ENCODE results near the gene LRRC72. TPM values are rescaled to one million over a fixed set of nuclear protein-coding genes. Genes with fewer than 3 reads are reported as not detected.
"Not testable (repeated sequence)": the region's sequence is repeated elsewhere in the genome, so short reads cannot be mapped to it uniquely, and the experiment has no call there.

LRRC72 gene
- total RNA-seq, 1 experiment from 2014 or later, result not detected

DNA sequence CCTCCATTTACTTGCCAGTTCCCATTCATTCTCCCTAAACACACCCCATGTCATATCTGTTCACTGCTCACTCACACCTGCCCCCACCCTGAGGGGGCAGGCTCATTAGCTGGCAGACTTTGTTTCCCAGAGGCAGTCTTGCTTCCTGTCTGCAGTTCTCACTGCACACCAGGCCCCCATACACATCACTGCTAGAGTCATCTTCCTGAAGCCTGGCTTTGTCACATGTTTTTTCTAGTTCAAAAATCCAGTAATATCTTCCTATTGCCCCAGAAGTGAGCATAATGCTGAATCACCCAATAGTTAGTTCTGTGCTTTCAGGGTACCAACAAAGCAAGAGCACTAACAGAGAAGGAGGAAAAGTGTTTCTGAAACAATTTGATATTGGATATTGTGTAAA, 1.9 kb downstream of the LRRC72 start:
- no peak for DNase-seq (ENCODE audit: low read depth)

DNA sequence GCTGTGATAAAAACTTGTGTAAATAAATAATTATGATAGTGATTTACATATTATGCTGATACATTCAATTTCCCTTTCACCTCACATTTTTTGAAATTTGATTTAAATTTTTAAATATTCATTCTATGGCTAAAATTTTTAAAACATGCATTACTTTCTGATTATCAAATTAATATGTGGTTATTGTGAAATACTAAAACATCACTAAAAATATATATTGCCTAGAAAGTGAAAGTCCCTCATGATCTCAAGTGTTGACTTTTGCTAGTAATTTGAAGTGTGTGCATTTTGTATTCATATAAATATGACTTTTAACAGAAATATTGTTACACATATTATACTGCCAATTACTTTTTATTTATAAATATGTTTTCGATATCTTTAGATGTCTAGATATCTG, 3.1 kb downstream of the LRRC72 start:
- DNase-seq (ENCODE audit: low read depth), result no peak

GRCh38 chr7:16531707-16532106, 5.1 kb downstream of the LRRC72 start:
- no peak for DNase-seq (ENCODE audit: low read depth)

GRCh38 chr7:16532272-16532671, 5.6 kb downstream of the LRRC72 start:
- DNase-seq (ENCODE audit: low read depth), result no peak

GRCh38 chr7:16535500-16535899, 8.9 kb downstream of the LRRC72 start:
- DNase-seq (ENCODE audit: low read depth), result no peak

DNA sequence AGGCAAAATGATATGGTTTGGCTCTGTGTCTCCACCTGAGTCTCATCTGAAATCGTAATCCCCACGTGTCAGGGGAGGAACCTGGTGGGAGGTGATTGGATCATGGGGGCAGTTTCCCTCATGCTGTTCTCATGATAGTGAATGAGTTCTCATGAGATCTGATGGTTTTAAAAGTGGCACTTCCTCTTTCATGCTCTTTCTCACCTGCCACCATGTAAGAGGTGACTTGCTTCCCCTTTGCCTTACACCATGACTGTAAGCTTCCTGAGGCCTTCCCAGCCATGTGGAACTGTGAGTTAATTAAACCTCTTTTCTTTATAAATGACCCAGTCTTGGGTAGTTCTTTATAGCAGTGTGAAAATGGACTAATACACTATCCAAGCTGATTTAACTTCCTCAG, 13.9 kb downstream of the LRRC72 start:
- DNase-seq (ENCODE audit: low read depth), result not testable (repeated sequence)

DNA sequence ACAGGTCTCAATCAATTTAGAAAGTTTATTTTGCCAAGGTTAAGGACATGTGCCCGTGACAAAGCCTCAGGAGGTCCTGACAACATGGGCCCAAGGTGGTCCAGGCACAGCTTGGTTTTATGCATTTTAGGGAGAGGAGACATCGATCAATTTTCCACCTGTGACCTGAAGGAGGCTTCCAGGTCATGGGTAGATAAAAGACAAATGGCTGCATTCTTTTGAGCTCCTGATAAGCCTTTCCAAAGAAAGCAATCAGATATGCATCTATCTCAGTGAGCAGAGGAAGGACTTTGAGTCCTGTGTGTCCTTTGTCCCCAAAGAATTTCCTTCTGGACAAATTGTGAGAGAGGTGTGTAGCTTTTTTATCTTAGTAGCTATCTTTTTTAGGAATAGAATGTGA, 15.8 kb downstream of the LRRC72 start:
- no peak for DNase-seq (ENCODE audit: low read depth)

GRCh38 chr7:16543456-16543855, 16.8 kb downstream of the LRRC72 start:
- DNase-seq (ENCODE audit: low read depth), result no peak

- DNase-seq (ENCODE audit: low read depth), result no peak
These were observed 20.4 kb downstream of the LRRC72 start for GRCh38 chr7:16546921-16547505.

- DNase-seq (ENCODE audit: low read depth), result no peak
These were observed 21.8 kb downstream of the LRRC72 start for GRCh38 chr7:16548428-16548827.

DNA sequence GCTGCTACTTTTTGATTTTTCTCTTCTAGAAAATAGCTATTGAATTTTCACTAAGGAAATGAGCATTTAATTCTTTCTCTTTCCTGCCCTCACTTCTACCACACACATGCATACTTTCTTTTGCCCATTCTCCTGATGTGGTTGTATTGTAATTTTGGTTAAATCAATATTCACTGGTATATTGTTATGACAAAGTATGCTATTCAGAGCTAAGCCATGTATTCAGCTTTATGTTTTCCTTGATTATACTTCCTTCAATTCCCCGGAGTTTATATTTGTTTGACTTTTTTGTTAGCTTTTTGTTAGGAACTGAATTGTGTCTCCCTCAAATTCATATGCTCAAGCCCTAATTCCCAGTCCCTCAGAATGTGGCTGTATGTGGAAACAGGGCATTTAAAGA, 24.0 kb downstream of the LRRC72 start:
- DNase-seq (ENCODE audit: low read depth), result no peak

GRCh38 chr7:16554518-16555236, 28.1 kb downstream of the LRRC72 start:
- no peak for DNase-seq (ENCODE audit: low read depth)

GRCh38 chr7:16556359-16556758, 29.7 kb downstream of the LRRC72 start:
- DNase-seq (ENCODE audit: low read depth), result no peak

DNA sequence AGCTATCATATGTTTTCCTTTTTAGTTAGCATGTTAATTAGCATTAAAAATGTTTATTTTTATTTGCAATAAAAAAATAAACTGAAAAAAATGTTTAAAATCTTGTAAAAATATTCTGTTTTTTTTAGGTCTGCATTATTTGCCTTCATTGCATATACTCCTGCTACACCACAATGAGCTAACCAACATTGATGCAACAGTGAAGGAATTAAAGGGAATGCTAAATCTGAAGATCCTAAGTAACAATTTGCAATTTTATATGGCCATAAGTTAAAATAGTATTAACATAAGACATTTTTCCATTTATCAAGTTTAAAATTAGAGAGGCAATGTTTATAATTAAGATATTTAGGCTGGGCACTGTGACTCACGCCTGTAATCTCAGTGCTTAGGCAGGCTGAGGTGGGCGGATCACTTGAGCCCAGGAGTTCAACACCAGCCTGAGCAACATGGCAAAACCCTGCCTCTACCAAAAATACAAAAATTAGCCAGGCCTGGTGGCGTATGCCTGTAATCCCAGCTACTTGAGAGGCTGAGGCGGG, 32.2 kb downstream of the LRRC72 start:
- DNase-seq (ENCODE audit: low read depth), result no peak

GRCh38 chr7:16559497-16560179, 33.0 kb downstream of the LRRC72 start:
- no peak for DNase-seq (ENCODE audit: low read depth)

DNA sequence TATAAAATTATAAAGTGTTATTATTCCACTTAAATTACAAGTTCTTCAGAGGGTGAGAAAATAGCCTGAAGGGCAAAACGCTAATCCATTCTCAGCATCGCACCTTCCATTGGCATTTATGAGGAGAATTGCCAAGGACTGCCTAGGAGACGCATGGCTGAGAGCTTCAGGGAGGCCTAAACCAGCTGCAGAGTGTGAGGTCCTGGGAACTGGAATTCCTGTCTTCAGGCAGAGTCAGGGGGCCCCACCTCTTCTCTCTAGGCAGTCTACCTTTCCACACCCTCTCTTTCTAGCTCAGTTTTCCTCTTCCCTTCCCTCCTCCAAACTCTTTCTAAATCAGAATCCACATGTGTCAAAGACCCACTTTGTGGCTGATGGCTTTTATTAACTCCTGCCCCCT, 35.3 kb downstream of the LRRC72 start:
- DNase-seq (ENCODE audit: low read depth), result no peak

- DNase-seq (ENCODE audit: low read depth), result no peak
These were observed 36.0 kb downstream of the LRRC72 start for GRCh38 chr7:16562456-16563220.

DNA sequence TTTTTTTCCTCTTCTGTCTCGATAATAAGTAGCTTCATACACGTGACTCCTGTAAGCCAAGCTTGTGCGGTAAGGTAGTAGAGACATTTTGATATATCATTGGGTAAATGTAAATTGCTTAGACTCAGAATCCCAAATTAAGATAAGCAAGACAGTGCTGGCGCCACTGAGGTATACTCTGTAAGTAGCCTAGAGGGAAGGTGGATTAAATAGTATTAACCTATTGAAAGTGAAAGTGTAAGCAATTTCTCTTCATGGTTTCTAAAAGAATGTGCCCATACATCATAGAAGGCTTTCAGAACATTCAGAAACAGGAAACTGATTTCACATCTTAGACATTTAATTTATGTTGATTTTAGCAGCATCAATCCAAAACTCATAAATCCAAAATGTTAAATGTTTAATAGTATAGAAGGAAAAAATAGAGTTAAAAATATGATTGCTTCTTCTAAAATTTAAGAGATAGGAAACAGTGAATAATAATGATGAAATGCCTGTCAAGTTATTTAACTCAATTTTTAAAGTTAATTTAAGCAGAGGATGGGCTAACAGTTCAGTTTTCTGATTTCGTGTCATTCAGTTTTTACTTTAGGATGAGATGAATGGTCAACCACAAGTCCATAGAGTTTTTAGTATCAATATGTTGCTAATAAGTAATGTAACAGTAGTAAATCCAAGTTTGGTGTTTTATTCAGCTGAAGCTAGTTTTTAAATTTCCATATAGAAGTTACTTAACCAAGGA, 36.8 kb downstream of the LRRC72 start:
- DNase-seq (ENCODE audit: low read depth), result peak; percentile 40

DNA sequence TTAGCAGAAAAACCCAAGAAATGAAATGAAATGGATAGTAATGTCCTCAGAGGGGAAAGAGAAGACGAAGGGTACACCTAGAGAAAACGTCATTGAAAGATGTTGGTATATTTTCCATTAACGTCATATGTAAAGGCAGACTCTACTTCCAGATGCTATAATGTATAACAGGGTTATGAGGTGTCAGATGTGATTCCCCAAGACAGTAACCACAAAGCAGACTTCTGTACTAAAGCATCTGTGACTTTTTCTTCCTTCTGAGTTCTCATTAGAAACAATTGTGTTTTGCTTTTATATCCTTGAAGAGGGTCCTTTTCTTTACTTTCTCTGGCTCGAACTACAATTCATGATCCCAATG, 37.4 kb downstream of the LRRC72 start:
- DNase-seq (ENCODE audit: low read depth), result no peak

- peak; percentile 57 for DNase-seq (ENCODE audit: low read depth)
These were observed 38.3 kb downstream of the LRRC72 start for GRCh38 chr7:16564909-16565426.

GRCh38 chr7:16571941-16572340, 45.3 kb downstream of the LRRC72 start:
- DNase-seq (ENCODE audit: low read depth), result no peak
